ENCODE measurements around the gene KNG1. TPM values are rescaled to one million over a fixed set of nuclear protein-coding genes. Genes with fewer than 3 reads are reported as not detected.
"Not testable (repeated sequence)": the region's sequence is repeated elsewhere in the genome, so short reads cannot be mapped to it uniquely, and the experiment has no call there.

The KNG1 gene
- total RNA-seq, 1 donor from 2014 or later, result not detected

DNA sequence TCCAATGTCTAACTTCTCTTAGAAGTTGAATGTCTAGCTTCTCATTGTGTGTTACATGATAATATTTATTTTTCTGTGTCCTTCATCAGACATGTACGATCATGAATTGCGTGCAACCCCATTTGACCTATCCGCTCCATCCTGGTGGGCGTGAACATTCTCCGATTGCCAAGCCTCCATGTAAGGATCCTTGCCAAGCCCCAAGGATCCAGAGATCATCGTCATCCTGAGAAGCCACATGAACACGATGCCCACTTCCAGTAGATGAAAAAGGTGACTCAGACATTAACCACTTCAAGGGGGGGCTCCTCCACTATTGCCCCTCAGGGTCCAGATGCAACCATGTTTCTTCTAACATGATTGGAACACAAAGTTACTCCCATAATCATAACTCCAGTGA lies 25.5 kb upstream of the KNG1 start:
- intact Hi-C loops (cut with micrococcal nuclease), result no loop called here
- no peak overlapping the region for H3K27ac Mint-ChIP-seq

DNA sequence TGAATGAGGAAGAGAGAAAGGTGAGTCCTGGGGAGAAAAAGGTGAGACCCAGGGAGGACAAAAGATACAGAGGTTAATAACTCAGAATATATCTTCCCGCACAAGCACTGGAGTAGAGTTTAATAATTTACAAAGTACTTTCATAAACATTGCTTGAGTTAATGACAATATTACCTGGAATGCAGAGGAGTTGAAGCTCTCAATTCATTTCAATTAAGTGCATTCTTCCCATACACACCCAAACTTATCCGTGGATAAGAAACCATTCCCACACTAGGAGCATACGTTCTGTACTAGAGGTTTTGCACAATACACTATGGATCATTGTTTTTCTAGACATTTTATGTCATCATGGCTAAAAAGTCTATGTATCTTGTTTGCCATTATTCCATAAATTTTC lies 23.3 kb upstream of the KNG1 start:
- no peak for DNase-seq (ENCODE audit: low spot score)
- Mint-ChIP-seq H3K9me3 (no peaks in the 10 kb centered on the region), H3K36me3 (ENCODE audit: low read depth) (no peaks in the 10 kb centered on the region), H3K27me3 (ENCODE audit: low read depth) (peaks cover 31% of the 10 kb centered on the region), H3K27ac (no peak overlapping the region), H3K4me3 (ENCODE audit: low read depth) (no peak overlapping the region), H3K4me1 (ENCODE audit: low read depth) (peaks cover 2% of the 10 kb centered on the region)
- intact Hi-C loops (cut with micrococcal nuclease), result no loop called here

More for the DNA sequence above, 25.5 kb upstream of the KNG1 start:
- Mint-ChIP-seq H3K36me3 (ENCODE audit: low read depth) (no peaks in the 10 kb centered on the region), H3K9me3 (no peaks in the 10 kb centered on the region), H3K4me3 (ENCODE audit: low read depth) (no peak overlapping the region), H3K27me3 (ENCODE audit: low read depth) (peaks cover 39% of the 10 kb centered on the region), H3K4me1 (ENCODE audit: low read depth) (peaks cover 4% of the 10 kb centered on the region)
- DNase-seq (ENCODE audit: low spot score), result no peak

DNA sequence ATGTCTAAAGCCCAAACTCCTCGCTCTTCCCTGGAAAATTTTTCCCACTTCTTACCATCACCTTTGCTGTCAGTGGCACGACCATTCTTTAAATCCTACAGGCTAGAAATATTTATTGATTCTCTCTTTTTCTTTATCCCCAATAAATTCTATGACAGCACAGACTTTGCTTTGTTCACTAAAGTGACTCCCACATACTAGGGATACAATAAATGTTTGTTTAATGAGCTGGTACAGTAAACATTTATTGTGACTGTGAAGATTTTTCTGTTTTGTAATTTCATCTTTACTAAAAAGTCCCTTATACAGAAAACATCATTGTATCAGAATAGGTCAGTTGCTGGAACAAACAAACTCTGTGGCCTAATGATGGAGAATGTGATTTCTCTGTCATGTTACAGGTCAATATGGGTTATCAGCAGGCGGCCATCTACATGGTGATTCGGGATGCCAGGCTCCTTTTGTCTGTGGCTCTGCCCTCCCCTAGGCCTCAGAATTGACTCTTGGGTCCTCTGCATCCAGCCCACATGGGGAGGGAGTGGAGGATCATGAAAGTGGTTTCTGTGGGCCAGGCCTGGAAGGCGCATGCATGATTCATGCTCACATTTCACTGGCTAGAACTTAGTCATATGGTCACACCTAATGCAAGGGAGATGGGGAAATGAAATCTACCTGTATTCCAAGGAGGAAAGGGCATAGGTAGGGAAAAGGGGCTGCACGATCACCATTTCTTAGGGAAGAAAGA lies 22.7 kb upstream of the KNG1 start:
- DNase-seq (ENCODE audit: low spot score), result no peak
- H3K4me3 Mint-ChIP-seq (ENCODE audit: low read depth), result no peak overlapping the region
- no peak overlapping the region for H3K27ac Mint-ChIP-seq
- no peaks in the 10 kb centered on the region for H3K9me3 Mint-ChIP-seq
- peaks cover 2% of the 10 kb centered on the region for H3K4me1 Mint-ChIP-seq (ENCODE audit: low read depth)
- peaks cover 31% of the 10 kb centered on the region for H3K27me3 Mint-ChIP-seq (ENCODE audit: low read depth)
- H3K36me3 Mint-ChIP-seq (ENCODE audit: low read depth), result no peaks in the 10 kb centered on the region
- intact Hi-C loops (cut with micrococcal nuclease), result no loop called here

DNA sequence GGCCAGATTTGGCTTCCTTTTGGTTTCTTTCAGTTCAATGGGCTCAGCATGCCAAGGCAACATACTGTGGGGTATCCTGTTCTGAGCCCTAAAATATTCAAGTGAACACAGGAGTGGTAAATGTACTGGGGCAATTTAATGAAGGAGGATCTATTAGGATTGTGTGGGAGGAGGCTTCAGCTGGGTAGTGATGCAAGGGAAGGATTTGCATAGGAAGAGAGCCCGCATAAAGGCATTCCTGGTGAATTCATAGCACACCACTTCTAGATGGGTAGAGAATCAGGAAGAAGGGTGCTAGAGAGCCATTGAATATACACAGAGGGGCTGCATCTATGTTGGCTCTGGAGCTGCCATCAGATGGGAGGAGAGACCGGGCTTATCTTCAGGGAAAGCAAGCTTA lies 20.6 kb upstream of the KNG1 start:
- DNase-seq (ENCODE audit: low spot score), result no peak
- Mint-ChIP-seq H3K36me3 (ENCODE audit: low read depth) (no peaks in the 10 kb centered on the region), H3K4me1 (ENCODE audit: low read depth) (peaks cover 2% of the 10 kb centered on the region), H3K4me3 (ENCODE audit: low read depth) (no peak overlapping the region), H3K27me3 (ENCODE audit: low read depth) (peaks cover 23% of the 10 kb centered on the region), H3K27ac (no peak overlapping the region), H3K9me3 (no peaks in the 10 kb centered on the region)
- intact Hi-C loops (cut with micrococcal nuclease), result no loop called here

DNA sequence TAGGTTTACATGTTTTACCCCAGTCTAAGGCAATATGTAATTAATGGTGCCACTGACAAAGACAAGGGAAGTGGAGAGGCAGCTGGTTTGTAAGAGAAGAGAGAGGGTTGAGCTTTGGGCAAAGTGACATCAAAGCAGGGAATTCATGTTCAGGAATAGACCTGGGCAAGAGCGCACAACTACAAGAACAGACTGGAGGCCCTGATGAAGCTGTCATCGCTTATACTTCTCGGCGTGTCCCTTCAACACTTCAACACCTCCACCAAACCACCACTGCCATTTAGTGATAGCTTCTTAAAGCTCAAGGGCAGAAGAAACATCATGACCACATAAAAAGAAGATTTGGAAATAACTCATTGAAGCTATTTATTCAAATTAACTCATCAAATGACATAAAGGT lies 19.6 kb upstream of the KNG1 start:
- Mint-ChIP-seq H3K36me3 (ENCODE audit: low read depth) (no peaks in the 10 kb centered on the region), H3K4me3 (ENCODE audit: low read depth) (no peak overlapping the region), H3K27ac (no peak overlapping the region), H3K9me3 (no peaks in the 10 kb centered on the region), H3K4me1 (ENCODE audit: low read depth) (no peaks in the 10 kb centered on the region), H3K27me3 (ENCODE audit: low read depth) (peaks cover 26% of the 10 kb centered on the region)
- no peak for DNase-seq (ENCODE audit: low spot score)
- intact Hi-C loops (cut with micrococcal nuclease), result no loop called here

DNA sequence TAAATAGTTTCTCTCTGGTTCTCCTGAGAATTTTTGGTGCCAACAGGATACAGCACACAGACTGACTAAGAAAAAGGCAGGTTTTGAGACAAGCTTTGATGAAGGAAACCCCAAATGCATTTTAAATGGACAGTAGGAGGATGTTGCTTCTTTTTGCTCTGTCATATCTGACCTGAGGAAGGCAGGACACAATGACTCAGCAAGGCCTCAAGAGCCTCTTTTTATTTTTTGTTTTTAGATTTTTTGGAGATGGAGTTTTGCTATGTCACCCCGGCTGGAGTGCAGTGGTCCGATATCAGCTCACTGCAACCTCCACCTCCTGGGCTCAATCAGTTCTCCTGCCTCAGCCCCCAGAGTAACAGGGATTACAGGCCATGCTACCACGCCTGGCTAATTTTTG lies 16.9 kb upstream of the KNG1 start:
- H3K27me3 Mint-ChIP-seq (ENCODE audit: low read depth), result peaks cover 25% of the 10 kb centered on the region
- intact Hi-C loops (cut with micrococcal nuclease), result no loop called here
- H3K4me3 Mint-ChIP-seq (ENCODE audit: low read depth), result no peak overlapping the region

DNA sequence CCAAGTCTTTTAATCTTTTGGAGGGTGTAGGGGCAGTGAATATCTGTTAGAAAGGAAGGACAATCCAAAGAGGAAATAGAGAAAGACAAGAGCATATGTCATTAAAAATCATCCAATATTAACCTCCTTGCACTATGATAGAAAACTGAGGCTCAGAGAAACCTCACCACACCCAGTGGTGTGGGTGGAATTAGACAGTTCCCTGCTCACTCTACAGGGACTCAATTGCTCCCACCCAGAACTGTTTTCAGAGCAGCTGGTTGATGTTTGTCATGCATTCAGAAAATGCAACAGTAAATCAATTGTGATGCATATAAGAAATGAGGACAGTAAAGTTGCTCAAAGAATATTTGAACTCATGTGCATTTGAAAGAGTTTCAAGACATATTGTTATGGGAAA lies 14.7 kb upstream of the KNG1 start:
- H3K36me3 Mint-ChIP-seq (ENCODE audit: low read depth); H3K9me3 Mint-ChIP-seq; H3K27ac Mint-ChIP-seq; DNase-seq (ENCODE audit: low spot score); H3K4me3 Mint-ChIP-seq (ENCODE audit: low read depth); H3K4me1 Mint-ChIP-seq (ENCODE audit: low read depth); intact Hi-C loops (cut with micrococcal nuclease): not testable (repeated sequence)
- peaks cover 37% of the 10 kb centered on the region for H3K27me3 Mint-ChIP-seq (ENCODE audit: low read depth)

More for the DNA sequence above, 16.9 kb upstream of the KNG1 start:
- DNase-seq (ENCODE audit: low spot score), result no peak
- H3K4me1 Mint-ChIP-seq (ENCODE audit: low read depth), result no peaks in the 10 kb centered on the region
- no peak overlapping the region for H3K27ac Mint-ChIP-seq
- H3K36me3 Mint-ChIP-seq (ENCODE audit: low read depth), result no peaks in the 10 kb centered on the region
- H3K9me3 Mint-ChIP-seq, result no peaks in the 10 kb centered on the region

DNA sequence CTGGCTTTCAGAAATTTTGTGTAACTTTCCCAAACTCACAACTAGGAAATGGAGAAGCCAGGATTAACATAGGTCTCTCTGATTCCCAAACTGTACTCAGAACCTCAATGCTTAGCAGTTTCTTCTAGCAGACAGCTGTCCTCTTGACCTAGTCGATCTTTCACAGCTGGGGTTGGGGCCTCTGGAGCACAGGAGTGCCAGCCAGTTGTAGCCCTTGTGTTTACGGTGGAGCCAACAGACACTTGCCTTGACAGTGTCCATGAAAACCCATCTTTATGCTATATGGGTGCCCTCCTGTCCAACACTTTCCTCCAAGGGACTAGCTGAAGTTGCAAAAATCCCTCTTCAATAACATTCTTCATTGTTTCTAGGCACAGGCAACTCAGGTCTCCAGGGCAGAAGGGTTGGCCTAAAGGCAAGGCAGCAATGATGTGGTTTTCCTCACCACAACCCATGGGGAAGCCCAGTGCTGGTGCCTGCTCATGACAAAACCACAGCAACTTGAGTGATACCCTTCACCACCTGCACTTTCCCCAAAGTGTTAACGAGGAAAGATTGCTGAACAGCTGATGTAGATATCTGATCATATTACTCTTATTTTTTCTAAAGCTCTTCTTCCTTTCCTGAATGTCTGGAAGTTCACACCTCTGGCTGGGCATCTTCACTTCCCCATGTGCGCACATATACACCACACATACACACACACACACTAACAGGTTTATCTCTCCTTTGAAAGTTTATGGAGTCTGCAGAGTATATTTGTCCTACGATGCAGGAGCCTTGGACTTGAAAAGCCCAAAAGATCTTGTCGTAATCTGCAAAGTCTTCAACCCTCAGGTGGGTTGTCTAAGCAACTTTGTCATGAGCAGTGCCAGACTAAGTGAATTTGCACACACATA lies 11.0 kb upstream of the KNG1 start:
- intact Hi-C loops (cut with micrococcal nuclease), result no loop called here
- Mint-ChIP-seq H3K27me3 (ENCODE audit: low read depth) (peaks cover 44% of the 10 kb centered on the region), H3K36me3 (ENCODE audit: low read depth) (no peaks in the 10 kb centered on the region), H3K4me1 (ENCODE audit: low read depth) (peaks cover 9% of the 10 kb centered on the region), H3K4me3 (ENCODE audit: low read depth) (no peak overlapping the region), H3K27ac (no peak overlapping the region), H3K9me3 (no peaks in the 10 kb centered on the region)
- DNase-seq (ENCODE audit: low spot score), result peak; percentile 33

DNA sequence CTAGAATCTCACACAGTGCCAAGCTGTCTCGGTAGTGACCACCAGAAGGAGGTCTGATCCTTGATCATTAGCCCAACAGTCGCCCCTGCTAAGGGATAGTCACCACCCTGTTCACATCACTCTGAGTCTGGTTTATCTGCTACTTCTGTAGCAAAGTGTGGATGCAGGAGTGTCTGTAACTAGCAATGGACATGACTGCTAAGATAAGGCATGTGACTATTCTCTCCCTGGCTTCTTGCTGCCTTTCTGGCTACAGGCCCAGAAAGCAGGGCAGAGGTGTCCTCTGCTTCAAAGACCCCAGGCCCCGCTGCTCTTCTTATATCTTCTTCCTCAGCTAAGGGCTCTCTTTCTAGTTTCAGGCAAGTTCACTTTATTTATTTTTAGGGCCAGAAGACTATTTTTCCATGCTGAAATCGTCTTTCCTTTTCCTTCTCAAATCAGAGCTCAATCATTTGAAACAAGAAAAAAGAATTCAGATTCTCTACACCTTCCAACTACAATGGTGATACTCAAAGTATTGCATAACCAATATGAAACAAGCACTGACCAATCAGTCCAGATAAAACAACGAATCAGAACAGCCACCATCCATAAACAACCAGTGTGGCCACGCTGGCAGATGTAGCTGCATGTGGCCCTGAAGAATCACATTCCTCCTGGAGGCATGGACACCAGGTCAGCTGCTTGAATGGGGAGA lies 8.0 kb upstream of the KNG1 start:
- H3K27ac Mint-ChIP-seq, result no peak overlapping the region
- H3K36me3 Mint-ChIP-seq (ENCODE audit: low read depth), result no peaks in the 10 kb centered on the region
- no peak overlapping the region for H3K4me3 Mint-ChIP-seq (ENCODE audit: low read depth)
- H3K27me3 Mint-ChIP-seq (ENCODE audit: low read depth), result peaks cover 40% of the 10 kb centered on the region
- H3K9me3 Mint-ChIP-seq, result no peaks in the 10 kb centered on the region
- H3K4me1 Mint-ChIP-seq (ENCODE audit: low read depth), result peaks cover 9% of the 10 kb centered on the region
- intact Hi-C loops (cut with micrococcal nuclease), result no loop called here
- no peak for DNase-seq (ENCODE audit: low spot score)

DNA sequence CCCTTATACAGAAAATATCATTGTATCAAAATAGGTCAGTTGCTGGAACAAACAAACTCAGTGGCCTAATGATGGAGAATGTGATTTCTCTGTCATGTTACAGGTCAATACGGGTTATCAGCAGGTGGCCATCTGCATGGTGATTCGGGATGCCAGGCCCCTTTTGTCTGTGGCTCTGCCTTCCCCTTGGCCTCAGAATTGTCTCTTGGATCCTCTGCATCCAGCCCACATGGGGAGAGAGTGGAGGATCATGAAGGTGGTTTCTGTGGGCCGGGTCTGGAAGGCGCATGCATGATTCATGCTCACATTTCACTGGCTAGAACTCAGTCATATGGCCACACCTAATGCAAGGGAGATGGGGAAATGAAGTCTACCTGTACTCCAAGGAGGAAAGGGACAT lies 6.5 kb upstream of the KNG1 start:
- intact Hi-C loops (cut with micrococcal nuclease); H3K4me3 Mint-ChIP-seq (ENCODE audit: low read depth); H3K4me1 Mint-ChIP-seq (ENCODE audit: low read depth); H3K36me3 Mint-ChIP-seq (ENCODE audit: low read depth); H3K27ac Mint-ChIP-seq; DNase-seq (ENCODE audit: low spot score); H3K9me3 Mint-ChIP-seq: not testable (repeated sequence)
- peaks cover 40% of the 10 kb centered on the region for H3K27me3 Mint-ChIP-seq (ENCODE audit: low read depth)

DNA sequence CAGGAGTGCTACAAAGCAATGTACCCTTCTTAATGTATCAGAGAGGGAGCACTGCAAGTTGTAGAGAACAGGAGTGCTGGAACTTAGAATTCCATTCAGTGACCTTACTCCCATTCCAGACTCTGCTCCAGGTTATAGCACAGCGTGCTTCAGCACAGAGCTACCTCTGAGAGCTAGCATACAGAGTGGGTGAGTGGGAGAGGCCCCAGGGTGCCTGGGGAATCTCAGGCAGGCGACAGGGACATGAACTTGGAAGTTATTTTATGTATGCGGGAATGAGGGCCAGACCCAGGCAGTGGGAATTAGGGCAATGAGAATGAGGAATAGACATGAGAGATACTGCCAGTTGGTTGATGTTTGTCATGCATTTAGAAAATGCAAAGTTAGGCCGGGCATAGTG lies 3.7 kb upstream of the KNG1 start:
- intact Hi-C loops (cut with micrococcal nuclease), result no loop called here
- H3K27ac Mint-ChIP-seq, result no peak overlapping the region
- H3K4me1 Mint-ChIP-seq (ENCODE audit: low read depth), result no peaks in the 10 kb centered on the region
- no peak for DNase-seq (ENCODE audit: low spot score)
- H3K4me3 Mint-ChIP-seq (ENCODE audit: low read depth), result no peak overlapping the region
- H3K9me3 Mint-ChIP-seq, result no peaks in the 10 kb centered on the region
- H3K27me3 Mint-ChIP-seq (ENCODE audit: low read depth), result peaks cover 23% of the 10 kb centered on the region
- no peaks in the 10 kb centered on the region for H3K36me3 Mint-ChIP-seq (ENCODE audit: low read depth)

DNA sequence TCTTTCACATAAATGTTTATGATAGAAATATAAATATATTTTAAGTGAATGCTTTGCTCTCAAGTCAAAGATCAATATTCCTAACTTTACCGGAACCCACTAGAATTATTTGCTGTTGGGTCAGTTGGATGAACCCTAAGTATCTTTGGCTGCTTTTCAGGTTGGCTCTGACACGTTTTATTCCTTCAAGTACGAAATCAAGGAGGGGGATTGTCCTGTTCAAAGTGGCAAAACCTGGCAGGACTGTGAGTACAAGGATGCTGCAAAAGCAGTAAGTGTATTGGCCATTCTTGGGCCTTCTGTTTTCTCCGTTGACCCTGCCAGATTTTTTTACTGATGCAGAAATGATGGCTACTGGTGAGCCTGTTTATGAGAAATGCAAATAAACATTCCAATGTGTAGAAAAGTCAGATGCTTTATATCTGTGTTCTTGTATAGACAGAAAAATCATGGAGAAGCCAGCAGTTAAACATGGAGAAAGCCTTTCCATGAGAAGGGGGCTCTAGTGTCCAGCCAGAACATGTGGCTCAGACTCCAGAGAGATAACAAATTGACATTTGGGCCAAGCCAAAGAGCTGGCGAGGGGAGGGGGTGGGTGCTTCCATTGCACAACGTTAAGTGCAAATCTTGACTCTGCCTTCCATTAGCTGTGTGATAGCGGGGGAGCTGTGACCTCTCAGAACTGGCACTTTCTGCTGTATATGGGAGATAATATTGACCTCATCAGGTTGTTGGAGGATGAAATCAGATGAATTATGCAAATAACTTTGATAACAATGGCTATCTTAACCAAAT lies 3.0 kb downstream of the KNG1 start:
- Mint-ChIP-seq H3K27ac (no peak overlapping the region), H3K9me3 (no peaks in the 10 kb centered on the region), H3K4me1 (ENCODE audit: low read depth) (no peaks in the 10 kb centered on the region), H3K36me3 (ENCODE audit: low read depth) (no peaks in the 10 kb centered on the region), H3K27me3 (ENCODE audit: low read depth) (peaks cover 15% of the 10 kb centered on the region), H3K4me3 (ENCODE audit: low read depth) (no peak overlapping the region)
- no peak for DNase-seq (ENCODE audit: low spot score)
- intact Hi-C loops (cut with micrococcal nuclease), result no loop called here

All from activated T-helper 2 cell treated with anti-CD3 and anti-CD28 coated beads, Interferon-gamma antibody, Interleukin-2, Interleukin-4, amounts not matched to agents 10 μg/mL and 5 μg/mL and 100 μg/mL, durations not matched to agents 14 hours and 24 hours and 36 hours (primary cell).